CD4-positive, alpha-beta T cell treated with Interleukin-17A for 4 hours (primary cell): ENCODE results near the gene FARP1.

Experiments
- DNase-seq: peaks from one replicate; pipeline ENCODE4 v3.0.0-alpha.2; 2020; ENCODE audit warnings: mixed read lengths

Gene FARP1

DNA sequence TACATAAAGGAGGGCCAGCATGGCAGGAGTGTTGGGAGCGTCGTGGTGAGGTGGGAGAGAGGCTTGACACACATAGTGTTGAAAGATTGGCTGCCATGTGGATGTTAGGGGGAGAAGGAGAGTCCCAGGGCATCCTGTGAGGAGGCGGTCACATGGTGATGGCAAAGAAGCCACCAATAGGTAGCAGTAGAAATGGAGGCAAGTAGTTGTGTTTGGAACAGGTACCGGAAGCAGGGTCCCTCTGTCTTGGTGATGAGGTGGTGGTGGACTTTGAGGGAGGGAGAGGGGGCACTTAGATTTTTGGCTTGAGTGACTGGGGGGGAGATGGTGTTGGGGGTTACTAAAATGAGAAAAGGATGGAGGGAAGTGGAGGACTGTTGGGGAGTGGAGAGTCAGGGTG is 227.4 kb downstream of the FARP1 start:
- no peak for DNase-seq

DNA sequence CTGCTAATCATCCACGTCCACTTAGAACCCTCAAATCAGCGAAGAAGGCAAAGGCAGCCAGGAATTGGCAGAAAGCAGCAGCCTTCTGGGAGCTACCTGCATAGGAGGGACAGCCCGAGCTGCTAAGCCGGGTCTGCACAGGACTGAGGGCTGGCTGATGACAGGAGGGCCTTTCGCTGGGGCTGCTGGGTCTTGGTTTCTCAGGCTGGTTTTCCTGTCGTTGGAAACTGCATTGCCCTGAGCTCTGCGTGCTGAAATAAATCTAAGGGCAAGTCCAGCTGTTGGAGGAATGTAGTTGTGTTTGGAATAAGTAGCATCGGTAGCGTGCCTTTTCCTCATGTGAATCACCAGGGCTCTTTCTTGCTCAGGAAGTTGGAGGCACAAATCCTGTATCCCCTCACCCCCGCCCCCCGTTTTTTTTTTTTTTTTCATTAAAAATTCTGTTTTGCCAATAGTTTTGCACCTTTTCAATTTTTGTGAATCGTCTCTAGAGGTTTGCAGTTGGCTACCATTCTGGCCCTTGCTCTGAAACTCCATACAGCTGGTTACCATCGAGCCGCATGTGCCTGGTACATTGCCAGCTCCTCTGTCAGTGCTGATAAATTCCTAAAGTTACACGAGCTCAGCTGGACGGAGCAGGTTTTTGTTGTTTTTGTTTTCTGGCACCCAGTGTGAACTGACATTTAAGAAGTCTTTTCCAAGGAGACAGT is 228.1 kb downstream of the FARP1 start:
- DNase-seq, result no peak

- DNase-seq, result no peak
Measured at GRCh38 chr13:98371516-98372023, 228.7 kb downstream of the FARP1 start.

GRCh38 chr13:98372876-98373275 is 230.0 kb downstream of the FARP1 start:
- DNase-seq, result no peak

DNA sequence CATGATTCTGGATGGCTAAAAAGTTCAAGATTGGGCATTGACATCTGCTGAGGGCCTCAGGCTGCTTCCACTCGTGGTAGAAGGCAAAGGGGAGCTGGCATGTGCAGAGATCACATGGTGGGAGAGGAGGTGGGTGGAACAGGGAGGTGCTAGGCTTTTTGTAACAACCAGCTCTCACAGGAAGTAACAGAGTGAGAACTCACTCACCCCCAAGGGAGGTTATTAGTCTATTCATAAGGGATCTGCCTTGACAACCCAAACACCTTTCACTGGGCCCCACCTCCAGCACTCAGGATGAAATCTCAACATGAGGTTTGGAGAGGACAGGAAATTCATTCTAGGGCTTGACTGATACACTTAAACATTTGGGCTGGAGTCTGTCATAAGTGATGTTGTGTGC is 231.9 kb downstream of the FARP1 start:
- no peak for DNase-seq

GRCh38 chr13:98377635-98378378 is 234.9 kb downstream of the FARP1 start:
- no peak for DNase-seq

DNA sequence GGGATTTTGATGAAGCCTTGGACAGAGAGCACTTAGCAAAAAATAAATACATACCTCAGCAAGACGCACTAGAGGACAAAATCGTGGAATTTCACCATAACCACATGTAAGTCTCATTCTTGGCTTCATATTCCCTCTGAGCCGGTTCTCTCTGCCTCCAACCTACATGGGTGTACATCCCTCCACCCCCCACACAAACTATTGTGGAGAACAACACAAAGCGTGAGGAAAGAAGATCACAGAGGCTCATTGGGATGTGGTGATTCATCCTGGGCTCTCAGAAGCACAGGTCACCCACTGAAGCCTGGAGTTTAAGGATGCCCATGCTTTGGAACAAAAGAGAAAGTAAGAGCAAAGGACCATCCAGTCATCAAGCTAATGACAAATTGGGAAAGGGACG is 241.8 kb downstream of the FARP1 start:
- no peak for DNase-seq

DNA sequence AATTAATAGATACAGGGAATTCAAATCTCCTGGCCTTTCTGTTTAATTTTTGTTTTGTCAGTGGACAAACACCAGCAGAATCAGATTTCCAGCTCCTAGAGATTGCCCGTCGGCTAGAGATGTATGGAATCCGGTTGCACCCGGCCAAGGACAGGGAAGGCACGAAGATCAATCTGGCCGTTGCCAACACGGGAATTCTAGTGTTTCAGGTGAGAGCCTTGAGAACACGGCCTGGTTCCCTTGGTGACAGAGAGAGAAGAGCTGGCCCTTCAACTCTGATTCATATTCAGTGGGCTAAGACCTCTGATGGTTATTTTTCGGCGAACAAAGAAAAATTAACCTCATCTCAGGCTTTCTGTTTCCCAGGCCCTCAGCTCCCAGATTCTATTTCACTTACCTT is 242.7 kb downstream of the FARP1 start:
- DNase-seq, result no peak

GRCh38 chr13:98386637-98387036 is 243.7 kb downstream of the FARP1 start:
- DNase-seq, result no peak

- no peak for DNase-seq
Measured at GRCh38 chr13:98389319-98389718, 246.4 kb downstream of the FARP1 start.

- DNase-seq, result no peak
Measured at GRCh38 chr13:98390086-98390715, 247.3 kb downstream of the FARP1 start.

DNA sequence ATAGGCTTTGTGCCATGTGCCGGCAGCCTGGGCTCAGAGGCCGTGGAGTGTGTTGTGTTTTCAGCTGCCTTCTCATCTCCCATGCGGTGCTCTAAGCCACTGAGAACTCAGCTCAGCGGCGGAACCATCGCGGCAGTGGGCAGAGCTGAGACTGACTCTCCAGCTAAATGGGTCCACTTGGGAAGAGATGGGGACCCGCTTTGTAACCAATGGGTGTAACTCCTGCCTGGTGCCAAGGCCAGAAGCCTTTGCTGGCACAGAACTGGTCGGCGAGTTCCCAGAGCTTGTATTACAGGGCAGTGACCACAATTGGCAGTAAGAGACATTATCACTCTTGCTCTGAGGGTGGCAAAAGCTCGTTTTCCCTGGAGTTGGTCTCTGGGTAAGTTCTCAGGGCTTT is 251.0 kb downstream of the FARP1 start:
- DNase-seq, result no peak

GRCh38 chr13:98394820-98395510 is 252.1 kb downstream of the FARP1 start:
- no peak for DNase-seq

- no peak for DNase-seq
Measured at GRCh38 chr13:98396071-98396710, 253.3 kb downstream of the FARP1 start.

GRCh38 chr13:98397221-98397620 is 254.3 kb downstream of the FARP1 start:
- no peak for DNase-seq

- DNase-seq, result no peak
Measured at GRCh38 chr13:98397861-98398260, 255.0 kb downstream of the FARP1 start.

GRCh38 chr13:98398581-98398980 is 255.7 kb downstream of the FARP1 start:
- no peak for DNase-seq

DNA sequence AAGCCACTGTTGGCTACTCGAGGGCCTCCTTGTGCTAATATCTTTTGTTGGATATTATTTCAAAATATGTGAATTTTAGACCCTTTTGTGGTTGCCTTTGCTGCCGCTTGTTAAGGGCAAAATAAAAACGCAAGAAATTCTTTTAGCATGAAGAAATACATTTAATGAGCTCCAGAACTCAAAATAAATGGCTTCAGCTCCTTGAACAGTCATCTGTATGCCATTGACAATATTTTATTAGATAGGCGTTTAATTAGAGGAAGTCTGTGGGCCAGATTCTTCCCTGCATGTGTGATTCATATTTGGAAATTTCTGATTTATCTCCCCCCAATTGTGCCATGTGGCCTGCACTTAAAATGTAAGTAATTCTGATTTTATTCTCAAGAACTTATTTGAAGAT is 256.9 kb downstream of the FARP1 start:
- DNase-seq, result no peak

DNA sequence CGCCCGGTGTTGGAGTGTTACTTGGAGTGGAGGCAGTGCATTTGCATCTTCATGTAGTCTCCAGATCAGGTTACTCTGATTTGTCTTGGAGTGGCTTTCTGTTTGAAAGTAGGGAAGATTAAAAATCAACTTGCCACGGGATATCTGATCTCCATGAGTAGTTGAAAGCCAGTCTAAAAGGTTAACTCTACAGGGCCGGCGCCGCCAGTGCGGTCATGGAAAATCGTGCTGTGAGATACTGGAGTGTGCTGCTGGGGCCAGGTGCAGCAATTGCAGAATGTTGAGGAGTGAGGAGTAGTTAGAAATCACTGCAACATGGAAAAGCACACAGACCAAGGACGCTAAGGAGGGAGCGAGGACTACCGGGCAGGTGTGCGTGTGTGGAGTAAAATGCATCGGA is 259.0 kb downstream of the FARP1 start:
- DNase-seq, result no peak

- no peak for DNase-seq
Measured at GRCh38 chr13:98403076-98403475, 260.2 kb downstream of the FARP1 start.

DNA sequence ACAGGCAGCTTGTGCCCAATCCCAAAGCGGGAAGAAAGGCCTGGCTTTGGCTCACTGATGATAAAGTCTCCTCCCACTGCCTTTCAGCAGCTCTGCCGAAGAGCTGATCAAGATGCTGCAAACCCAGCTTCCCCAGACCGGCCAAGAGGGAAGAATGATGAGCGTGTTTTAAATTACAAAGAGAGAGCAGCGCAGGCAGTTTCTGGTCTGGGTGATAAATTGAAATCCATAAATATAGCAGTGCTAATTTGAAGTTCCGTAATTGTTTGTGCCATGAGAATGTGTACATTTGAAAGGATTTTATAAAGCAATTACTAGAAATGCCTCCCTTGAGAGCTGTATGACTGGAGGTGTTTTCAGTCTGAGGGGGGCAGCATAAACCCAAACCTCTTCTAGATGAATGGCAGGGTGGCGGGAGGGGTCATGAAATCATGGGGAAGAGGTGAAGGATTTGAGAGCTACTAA is 262.2 kb downstream of the FARP1 start:
- peak; percentile 6 for DNase-seq

DNA sequence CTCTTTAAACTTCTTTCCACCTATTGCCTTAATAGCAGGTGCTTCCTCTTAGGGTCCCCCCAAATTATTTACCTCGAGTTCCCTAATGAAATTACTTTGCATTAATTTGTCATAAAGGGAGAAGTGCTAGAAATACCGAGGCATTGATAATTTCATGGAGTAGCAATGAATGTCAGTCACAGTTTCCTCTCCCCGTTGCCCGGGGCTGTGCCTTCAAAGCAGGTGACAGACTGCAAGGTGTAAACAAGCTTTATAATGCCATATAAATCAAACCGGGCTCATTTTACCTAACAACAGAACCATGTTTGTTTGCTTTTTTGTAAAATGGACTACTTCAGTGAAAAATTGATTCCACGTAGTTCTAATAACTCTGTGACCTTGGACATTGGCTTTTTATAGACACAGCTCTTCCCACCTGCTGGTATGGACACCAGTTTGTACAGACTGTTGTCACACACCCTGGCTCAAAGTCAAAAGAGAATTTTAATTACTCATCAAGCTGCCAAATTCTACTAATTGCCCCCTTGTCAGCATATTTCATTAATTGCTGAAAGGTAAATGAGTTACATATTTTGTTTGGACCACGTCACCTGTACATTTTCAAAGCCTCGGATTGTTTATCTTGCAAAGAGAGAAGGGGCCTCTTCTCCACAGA is 262.9 kb downstream of the FARP1 start:
- DNase-seq, result no peak
